IPS DF 6.9 (cell line): ENCODE measurements around the gene PPFIA1.

Source experiments
- DNase-seq: peaks from one replicate; pipeline ENCODE4 v3.0.0-alpha.2; 2013; ENCODE audit warnings: low read depth, low spot score
- H3K27ac ChIP-seq: one replicate; pipeline ENCODE4 v1.5.1; 2013; ENCODE audit warnings: low read length, control low read depth
- H3K27me3 ChIP-seq: 2 replicates; pipeline ENCODE4 v1.6.1; 2013; ENCODE audit warnings: mild to moderate bottlenecking, low read length; ENCODE audit not compliant: control insufficient read depth, insufficient read depth
- H3K36me3 ChIP-seq: 2 replicates; pipeline ENCODE4 v1.6.1; 2013; ENCODE audit warnings: low read length; ENCODE audit not compliant: control insufficient read depth, insufficient read depth
- H3K4me1 ChIP-seq: 2 replicates; pipeline ENCODE4 v1.6.1; 2013; ENCODE audit warnings: low read length; ENCODE audit not compliant: control insufficient read depth, insufficient read depth
- H3K4me3 ChIP-seq: 2 replicates; pipeline ENCODE4 v1.5.1; 2013; ENCODE audit warnings: mild to moderate bottlenecking, low read length
- H3K9me3 ChIP-seq: 2 replicates; pipeline ENCODE4 v1.6.1; 2013; ENCODE audit warnings: low read length, inconsistent platforms; ENCODE audit not compliant: control insufficient read depth, insufficient read depth
- WGBS: extraction: QIAGEN DNeasy Blood & Tissue Kit; methylation state at CpG from one replicate; pipeline ENCODE4 v1.1.7; 2013; ENCODE audit warnings: mixed read lengths, missing lambda C conversion rate; ENCODE audit not compliant: insufficient read length, insufficient coverage; 5-methylcytosine and 5-hydroxymethylcytosine counted together

PPFIA1 gene

DNA sequence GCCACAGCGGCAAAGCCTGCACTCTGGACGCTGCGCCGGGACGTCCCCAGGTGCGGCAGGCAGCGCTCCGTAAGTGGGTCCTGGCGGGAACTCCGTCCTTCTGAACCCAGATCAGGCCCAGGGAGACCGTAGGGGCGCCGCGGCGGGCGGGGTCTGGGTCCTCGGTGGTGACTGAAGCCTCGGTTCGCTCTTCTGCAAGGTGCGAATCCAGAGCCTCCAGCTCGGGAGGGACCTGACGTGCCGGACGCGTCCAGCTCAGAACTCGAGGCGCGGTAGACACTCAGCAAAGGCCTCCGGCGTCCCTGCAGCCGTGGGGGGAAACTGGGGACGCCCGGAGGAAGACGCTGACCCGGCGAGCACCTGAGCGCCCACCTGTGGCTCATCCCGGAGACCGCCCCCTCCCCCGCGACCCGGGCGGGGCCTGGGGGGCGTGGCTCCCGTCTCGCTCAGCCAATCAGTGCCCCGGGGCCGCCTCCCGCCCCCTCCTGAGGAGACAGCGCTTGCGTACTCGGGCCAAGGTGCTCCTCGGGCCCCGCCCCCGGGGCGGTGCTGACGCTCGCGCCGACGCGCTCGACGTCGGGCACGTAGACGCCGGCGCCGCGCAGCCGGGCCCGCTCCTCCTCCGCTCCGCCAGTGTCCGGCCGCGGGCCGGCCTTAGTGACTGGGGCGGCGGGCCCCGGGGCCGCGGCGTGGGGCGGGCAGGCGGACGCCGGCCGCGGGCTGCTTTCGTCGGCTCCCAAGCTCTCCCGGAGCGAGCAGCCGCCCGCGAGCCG lies at the start of gene PPFIA1:
TSS of gene PPFIA1 (plus strand) at position 587 of the 773 bp plus-strand sequence. CDS start 1,483 bp downstream, outside the sequence.
- no CpG with 5 or more reads among the region's 99 CpGs for WGBS
- DNase-seq = peak; percentile 85
- Histone ChIP-seq H3K27ac (no peak within 1 kb of the TSS), H3K4me1 (peaks cover 1% of the 10 kb centered on the region; the same call in 1 of the 2 replicates), H3K36me3 (peaks cover 9% of the 10 kb centered on the region; the same call in 1 of the 2 replicates), H3K9me3 (no peaks in the 10 kb centered on the region), H3K4me3 (peak within 1 kb of the TSS; percentile 99), H3K27me3 (no peaks in the 10 kb centered on the region)

DNA sequence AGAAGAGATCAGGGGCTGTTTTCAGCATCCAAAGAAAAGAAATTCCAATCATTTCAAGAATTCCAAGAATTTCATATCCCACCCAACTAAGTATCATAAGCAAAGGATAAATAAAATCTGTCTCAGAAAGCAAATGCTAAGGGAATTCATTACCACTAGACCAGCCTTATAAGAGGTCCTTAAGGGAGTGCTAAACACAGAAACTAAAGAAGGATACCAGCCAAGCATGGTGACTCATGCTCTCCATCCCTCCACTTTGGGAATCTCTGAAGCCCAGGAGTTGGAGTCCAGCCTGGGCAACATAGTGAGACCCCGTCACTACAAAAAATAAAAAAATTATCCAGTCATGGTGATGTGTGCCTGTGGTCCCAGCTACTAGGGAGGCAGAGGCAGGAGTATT lies 49.6 kb upstream of the PPFIA1 start:
- no peak overlapping the region for H3K4me3 ChIP-seq
- no peaks in the 10 kb centered on the region for H3K27me3 ChIP-seq
- no peak overlapping the region for H3K27ac ChIP-seq
- no peaks in the 10 kb centered on the region for H3K9me3 ChIP-seq
- WGBS = no CpG with 5 or more reads among the region's 1 CpG
- no peaks in the 10 kb centered on the region for H3K4me1 ChIP-seq
- no peaks in the 10 kb centered on the region for H3K36me3 ChIP-seq
- DNase-seq = no peak

DNA sequence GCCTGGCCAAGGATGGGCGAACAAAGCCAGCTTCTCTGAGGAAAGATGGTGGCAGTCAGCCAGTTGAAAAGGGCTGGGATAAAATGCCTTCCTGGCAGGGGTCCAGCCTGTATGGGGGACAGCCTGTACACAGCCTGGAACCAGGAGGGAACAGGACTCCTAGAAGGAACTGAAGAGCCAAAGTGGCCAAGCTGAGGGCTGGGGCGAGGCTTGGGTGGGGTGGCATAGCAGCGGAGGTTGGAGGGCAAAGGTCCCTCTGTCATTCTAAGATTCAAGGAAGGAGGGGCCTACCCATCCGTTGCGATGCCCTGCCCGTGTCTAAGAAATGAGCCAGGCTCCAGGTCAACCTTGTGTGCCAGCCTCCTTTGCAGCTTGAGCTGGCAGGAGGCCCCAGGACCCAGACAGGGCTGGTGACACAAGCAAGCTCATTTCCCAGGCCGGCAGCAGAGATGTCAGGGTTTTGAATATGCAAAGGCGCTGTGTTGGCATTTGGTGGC lies 44.8 kb upstream of the PPFIA1 start:
- DNase-seq = no peak
- H3K27ac ChIP-seq = no peak overlapping the region
- H3K9me3 ChIP-seq = no peaks in the 10 kb centered on the region
- H3K27me3 ChIP-seq = no peaks in the 10 kb centered on the region
- H3K36me3 ChIP-seq = no peaks in the 10 kb centered on the region
- WGBS = no CpG with 5 or more reads among the region's 8 CpGs
- H3K4me1 ChIP-seq = peaks cover 5% of the 10 kb centered on the region; the same call in 1 of the 2 replicates
- H3K4me3 ChIP-seq = no peak overlapping the region

DNA sequence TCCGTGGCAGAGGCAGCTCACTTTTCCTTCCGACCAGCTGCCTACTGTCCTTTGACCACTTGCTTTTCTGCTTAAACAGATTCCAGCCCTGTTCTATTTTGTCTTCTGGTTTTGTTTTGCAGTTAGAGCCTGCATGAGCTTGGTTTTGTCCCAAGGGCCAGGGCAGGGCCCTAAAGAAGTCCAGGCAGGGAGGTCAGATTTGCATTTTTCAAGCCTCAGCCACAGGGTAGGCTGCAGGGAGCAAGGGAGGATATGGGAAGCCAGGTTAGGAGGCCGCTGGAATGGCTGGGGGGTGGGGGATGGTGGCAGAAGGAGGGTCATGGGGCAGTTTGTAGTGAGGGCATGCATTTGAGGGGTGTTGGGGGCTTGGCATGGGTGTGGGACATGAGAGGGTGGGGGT lies 44.3 kb upstream of the PPFIA1 start:
- H3K36me3 ChIP-seq = no peaks in the 10 kb centered on the region
- WGBS = no CpG with 5 or more reads among the region's 3 CpGs
- no peak overlapping the region for H3K4me3 ChIP-seq
- H3K27ac ChIP-seq = no peak overlapping the region
- DNase-seq = no peak
- H3K27me3 ChIP-seq = no peaks in the 10 kb centered on the region
- H3K9me3 ChIP-seq = no peaks in the 10 kb centered on the region
- H3K4me1 ChIP-seq = peaks cover 5% of the 10 kb centered on the region; the same call in 1 of the 2 replicates

DNA sequence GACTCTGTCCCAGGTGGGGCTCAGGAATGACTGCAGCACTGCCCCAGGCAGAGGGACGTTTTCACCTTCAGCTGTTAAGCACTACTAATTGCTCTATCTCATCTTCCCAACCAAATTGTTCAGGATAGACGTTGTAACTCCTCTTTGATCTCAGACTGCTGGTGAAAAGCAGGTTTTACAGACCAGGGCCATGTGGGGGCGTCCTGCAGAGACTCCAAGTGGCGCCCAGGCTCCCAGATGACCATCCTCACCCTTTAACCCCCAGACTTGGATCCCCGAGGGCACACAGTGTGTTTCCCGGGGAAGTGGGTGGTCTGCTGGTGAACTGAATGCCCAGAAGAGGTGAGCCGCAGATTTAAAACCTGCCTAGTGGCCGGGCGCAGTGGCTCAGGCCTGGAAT lies 43.5 kb upstream of the PPFIA1 start:
- H3K27me3 ChIP-seq = no peaks in the 10 kb centered on the region
- no peaks in the 10 kb centered on the region for H3K9me3 ChIP-seq
- DNase-seq = no peak
- WGBS = no CpG with 5 or more reads among the region's 9 CpGs
- H3K4me3 ChIP-seq = no peak overlapping the region
- no peaks in the 10 kb centered on the region for H3K36me3 ChIP-seq
- H3K4me1 ChIP-seq = peaks cover 5% of the 10 kb centered on the region; the same call in 1 of the 2 replicates
- H3K27ac ChIP-seq = no peak overlapping the region

DNA sequence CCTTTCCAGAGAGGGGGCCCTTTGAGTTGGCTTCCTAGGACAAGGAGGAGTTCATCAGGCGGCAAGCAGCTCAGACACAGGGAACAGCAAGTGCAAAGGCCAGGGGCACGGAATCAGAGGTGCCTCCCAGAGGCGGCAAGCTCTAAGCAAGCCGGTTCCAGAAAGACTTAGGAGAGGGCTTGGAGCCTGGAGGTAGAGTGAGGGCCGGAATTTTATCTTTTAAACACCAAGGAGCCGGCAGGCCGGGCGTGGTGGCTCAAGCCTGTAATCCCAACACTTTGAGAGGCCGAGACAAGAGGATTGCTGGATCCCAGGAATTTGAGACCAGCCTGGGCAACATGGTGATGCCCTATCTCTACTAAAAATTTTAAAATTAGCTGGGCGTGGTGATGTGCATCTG lies 40.8 kb upstream of the PPFIA1 start:
- no peaks in the 10 kb centered on the region for H3K9me3 ChIP-seq
- H3K27ac ChIP-seq = no peak overlapping the region
- H3K4me1 ChIP-seq = peaks cover 5% of the 10 kb centered on the region; the same call in 1 of the 2 replicates
- no peak overlapping the region for H3K4me3 ChIP-seq
- H3K36me3 ChIP-seq = no peaks in the 10 kb centered on the region
- no peaks in the 10 kb centered on the region for H3K27me3 ChIP-seq
- no peak for DNase-seq
- WGBS = no CpG with 5 or more reads among the region's 10 CpGs

DNA sequence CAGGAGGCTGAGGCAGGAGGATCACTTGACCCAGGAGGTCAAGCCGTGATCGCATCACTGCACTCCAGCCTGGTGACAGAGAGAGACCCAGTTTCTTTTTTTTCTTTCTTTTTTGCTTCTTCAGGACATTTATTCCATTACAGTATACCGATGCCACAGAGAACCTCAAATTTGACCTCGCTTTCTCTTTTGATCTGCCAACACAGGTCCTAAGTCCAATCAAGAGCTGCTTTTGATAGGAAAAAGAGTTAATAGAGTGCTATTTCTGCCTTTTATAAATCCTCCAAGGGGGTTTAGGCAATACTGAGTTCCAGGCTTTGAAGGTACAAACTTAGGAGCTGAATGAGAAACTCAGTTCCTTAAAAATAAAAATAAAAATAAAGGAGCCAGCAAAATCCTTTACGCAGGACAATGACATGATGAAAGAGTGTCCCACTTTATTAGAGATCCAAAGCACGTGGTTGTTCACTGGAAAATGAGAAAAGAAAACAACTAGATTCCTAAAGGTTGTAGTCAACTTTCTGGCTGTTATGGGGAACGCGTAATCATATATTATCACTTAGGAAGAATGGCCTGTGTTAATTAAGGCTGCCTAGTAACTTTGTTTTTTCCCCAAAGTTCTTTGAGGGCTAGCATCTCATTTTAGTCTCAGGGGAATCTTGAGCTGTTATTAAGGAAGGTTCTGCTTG lies 40.2 kb upstream of the PPFIA1 start:
- H3K9me3 ChIP-seq = no peaks in the 10 kb centered on the region
- peaks cover 5% of the 10 kb centered on the region; the same call in 1 of the 2 replicates for H3K4me1 ChIP-seq
- no peaks in the 10 kb centered on the region for H3K36me3 ChIP-seq
- H3K27ac ChIP-seq = no peak overlapping the region
- WGBS = no CpG with 5 or more reads among the region's 8 CpGs
- DNase-seq = no peak
- no peaks in the 10 kb centered on the region for H3K27me3 ChIP-seq
- H3K4me3 ChIP-seq = no peak overlapping the region

DNA sequence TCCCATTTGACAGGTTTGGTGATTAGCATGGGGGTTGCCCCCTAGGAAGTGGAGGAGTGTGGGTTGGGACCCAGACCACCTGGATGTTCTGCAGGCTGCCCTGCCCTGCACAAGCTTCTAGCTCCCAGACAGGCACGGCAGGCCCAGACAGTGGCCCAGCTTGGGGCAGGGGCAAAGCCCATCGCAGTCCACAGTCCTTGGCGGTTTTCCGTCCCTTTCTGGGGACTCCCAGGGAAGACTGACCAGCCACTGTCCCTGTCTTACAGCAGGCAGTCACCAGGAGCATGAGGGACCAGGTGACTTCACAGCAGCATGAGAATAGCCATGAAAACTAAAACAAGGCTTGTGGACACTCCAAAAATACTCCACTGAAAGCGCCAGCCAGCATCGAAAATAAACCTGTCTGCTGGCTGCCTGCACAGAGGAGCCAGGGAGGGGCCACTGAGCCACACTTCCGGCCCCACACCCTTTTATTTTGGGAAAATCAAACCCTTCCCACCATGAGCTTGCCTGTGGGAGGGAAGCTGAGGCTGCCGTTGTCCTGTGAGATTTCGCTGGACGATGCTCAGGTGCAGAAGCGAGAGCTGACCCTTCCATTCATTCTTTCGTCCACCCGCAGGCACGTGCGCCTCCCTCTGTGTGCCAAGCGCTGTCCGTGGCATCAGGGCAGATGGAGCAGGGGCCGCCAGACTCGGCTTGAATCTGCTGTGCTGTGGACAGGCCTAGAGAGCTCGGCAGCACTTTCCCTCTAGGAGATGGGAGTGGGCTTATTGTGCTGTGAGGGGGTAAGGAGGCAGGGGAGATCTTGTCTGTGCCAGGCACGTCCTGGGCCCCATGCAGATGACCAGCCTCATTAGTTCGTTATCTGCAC lies 39.4 kb upstream of the PPFIA1 start:
- no CpG with 5 or more reads among the region's 22 CpGs for WGBS

DNA sequence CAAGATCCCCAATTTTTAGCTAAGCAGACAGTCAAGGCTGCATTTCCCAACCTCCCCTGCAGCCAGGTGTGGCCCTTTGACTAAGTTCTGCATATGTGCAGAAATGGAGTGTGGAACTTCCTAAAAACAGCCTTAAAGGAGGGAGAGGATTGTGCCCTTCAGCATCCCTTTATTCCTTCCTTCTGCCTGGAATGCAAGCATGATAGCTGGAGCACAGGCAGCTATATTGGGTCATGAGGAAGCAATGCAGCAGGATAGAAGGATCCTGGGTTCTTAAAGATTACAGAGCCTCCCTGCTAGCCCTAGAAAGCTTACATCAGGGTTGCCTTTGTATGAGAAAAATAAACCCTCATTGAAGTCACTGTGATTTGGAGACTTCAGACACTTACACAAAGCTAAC lies 37.5 kb upstream of the PPFIA1 start:
- no peaks in the 10 kb centered on the region for H3K4me1 ChIP-seq
- H3K9me3 ChIP-seq = no peaks in the 10 kb centered on the region
- no peaks in the 10 kb centered on the region for H3K36me3 ChIP-seq
- no peak for DNase-seq
- no peak overlapping the region for H3K4me3 ChIP-seq
- no peaks in the 10 kb centered on the region for H3K27me3 ChIP-seq
- H3K27ac ChIP-seq = no peak overlapping the region

More for the DNA sequence above, 39.4 kb upstream of the PPFIA1 start:
- Histone ChIP-seq H3K27me3 (no peaks in the 10 kb centered on the region), H3K9me3 (no peaks in the 10 kb centered on the region), H3K27ac (no peak overlapping the region), H3K4me3 (no peak overlapping the region), H3K4me1 (peaks cover 5% of the 10 kb centered on the region; the same call in 1 of the 2 replicates), H3K36me3 (no peaks in the 10 kb centered on the region)
- no peak for DNase-seq

DNA sequence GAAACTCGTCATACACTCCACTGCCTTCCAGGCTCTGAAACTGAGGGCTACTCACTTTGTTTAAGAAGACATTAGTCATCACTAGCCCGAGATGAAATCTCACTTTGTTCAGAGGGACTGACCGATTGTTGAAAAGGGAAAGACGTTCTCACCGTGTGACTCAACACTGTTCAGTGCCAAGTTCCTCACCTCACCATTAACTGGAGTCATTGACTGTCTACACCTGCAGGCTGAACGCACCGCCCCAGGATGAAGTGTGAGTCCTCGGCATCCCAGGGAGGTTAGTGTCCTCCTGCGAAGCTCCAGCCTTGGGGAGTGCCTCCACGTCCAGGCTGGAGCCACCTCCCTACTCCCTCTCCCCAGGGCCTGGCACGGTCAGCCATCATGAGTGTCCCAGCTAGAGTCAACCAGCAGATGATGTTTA lies 37.0 kb upstream of the PPFIA1 start:
- H3K36me3 ChIP-seq = no peaks in the 10 kb centered on the region
- DNase-seq = no peak
- no CpG with 5 or more reads among the region's 11 CpGs for whole genome bisulfite sequencing
- H3K27me3 ChIP-seq = no peaks in the 10 kb centered on the region
- no peaks in the 10 kb centered on the region for H3K4me1 ChIP-seq
- no peaks in the 10 kb centered on the region for H3K9me3 ChIP-seq
- H3K4me3 ChIP-seq = no peak overlapping the region
- no peak overlapping the region for H3K27ac ChIP-seq
